GM12892 (cell line): Measurements from ENCODE around the gene CD3E.
"Not testable (repeated sequence)": the region's sequence is repeated elsewhere in the genome, so short reads cannot be mapped to it uniquely, and the experiment has no call there.

Experiments
- POLR2A ChIP-seq: IDR thresholded peaks from 2 replicates; pipeline ENCODE4 v1.6.1; 2011; ENCODE audit warnings: low read depth, low read length, control low read depth
- POLR2AphosphoS5 ChIP-seq: IDR thresholded peaks from 2 replicates; pipeline ENCODE4 v1.6.1; 2011; ENCODE audit warnings: low read depth, low read length, control low read depth
- TAF1 ChIP-seq: IDR thresholded peaks from 2 replicates; pipeline ENCODE4 v1.6.1; 2011; ENCODE audit warnings: low read depth, mild to moderate bottlenecking, control low read depth, low read length, borderline replicate concordance

DNA sequence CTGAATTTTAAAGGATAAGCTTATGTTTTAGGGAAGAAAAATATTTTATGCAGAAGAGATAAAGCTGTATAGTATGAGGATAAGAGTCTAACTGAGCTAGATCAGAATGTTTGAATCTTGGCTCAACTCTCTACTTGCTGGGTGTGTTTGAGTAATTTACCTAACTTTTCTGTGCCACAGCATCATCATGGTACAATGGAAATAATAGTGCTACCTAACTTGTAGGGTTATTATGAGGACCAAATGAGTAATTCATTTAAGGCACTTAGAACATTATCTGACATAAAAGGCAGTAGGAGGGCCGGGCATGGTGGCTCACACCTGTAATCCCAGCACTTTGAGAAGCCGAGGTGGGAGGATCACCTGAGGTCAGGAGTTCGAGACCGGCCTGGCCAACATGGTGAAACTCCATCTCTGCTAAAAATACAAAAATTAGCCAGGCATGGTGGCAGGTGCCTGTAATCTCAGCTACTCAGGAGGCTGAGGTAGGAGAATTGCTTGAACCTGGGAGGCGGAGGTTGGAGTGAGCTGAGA is 4.5 kb downstream of the CD3E start:
- not testable (repeated sequence) for TF ChIP-seq POLR2A, POLR2AphosphoS5, TAF1
